Measurements from ENCODE around the gene HSF5. TPM values are rescaled to one million over a fixed set of nuclear protein-coding genes. Genes with fewer than 3 reads are reported as not detected.
"Not testable (repeated sequence)": the region's sequence is repeated elsewhere in the genome, so short reads cannot be mapped to it uniquely, and the experiment has no call there.

HSF5 gene
- total RNA-seq, 2 experiments from 2014 or later = 3.6 to 4.1 TPM

GRCh38 chr17:58514770-58515157 lies 26.6 kb upstream of the HSF5 start:
- Mint-ChIP-seq H3K27ac (peak overlapping the region; percentile 54), H3K4me1 (ENCODE audit: low read depth) (peaks cover 41% of the 10 kb centered on the region), H3K27me3 (ENCODE audit: low read depth) (no peaks in the 10 kb centered on the region), H3K36me3 (ENCODE audit: low read depth) (peaks cover 32% of the 10 kb centered on the region), H3K4me3 (peak overlapping the region; percentile 73), H3K9me3 (no peaks in the 10 kb centered on the region)
- DNase-seq = no peak
- intact Hi-C loops (cut with micrococcal nuclease) = loop anchor here (5.0 kb wide), 2 partner anchors 1053 to 1103 kb away; partner anchors contain the start of genes CLTC and DHX40
- CTCF ChIA-PET = interaction anchor here (1.0 to 2.5 kb wide), 2 partner anchors 11 to 197 kb away, joined by 5 to 8 read pairs; no protein-coding TSS in a partner anchor

GRCh38 chr17:58513965-58514769 lies 26.0 kb upstream of the HSF5 start, which contains the start of gene MTMR4:
TSS of gene MTMR4 (minus strand) at chr17:58514638. CDS start at chr17:58514407, 231 bp downstream.
- DNase-seq = peak; percentile 82
- Mint-ChIP-seq H3K4me1 (ENCODE audit: low read depth) (peaks cover 39% of the 10 kb centered on the region), H3K9me3 (no peaks in the 10 kb centered on the region), H3K36me3 (ENCODE audit: low read depth) (peaks cover 32% of the 10 kb centered on the region), H3K4me3 (peak within 1 kb of the TSS; percentile 91), H3K27ac (peak within 1 kb of the TSS; percentile 80), H3K27me3 (ENCODE audit: low read depth) (no peaks in the 10 kb centered on the region)
- intact Hi-C loops (cut with micrococcal nuclease) = loop anchor here (1.0 kb wide), 1 partner anchor 22 kb away; no protein-coding TSS in a partner anchor
- CTCF ChIA-PET = interaction anchor here (0.6 to 2.5 kb wide), 4 partner anchors 10 to 197 kb away, joined by 3 to 8 read pairs (median 5); partner anchors contain the start of genes RAD51C and TEX14

DNA sequence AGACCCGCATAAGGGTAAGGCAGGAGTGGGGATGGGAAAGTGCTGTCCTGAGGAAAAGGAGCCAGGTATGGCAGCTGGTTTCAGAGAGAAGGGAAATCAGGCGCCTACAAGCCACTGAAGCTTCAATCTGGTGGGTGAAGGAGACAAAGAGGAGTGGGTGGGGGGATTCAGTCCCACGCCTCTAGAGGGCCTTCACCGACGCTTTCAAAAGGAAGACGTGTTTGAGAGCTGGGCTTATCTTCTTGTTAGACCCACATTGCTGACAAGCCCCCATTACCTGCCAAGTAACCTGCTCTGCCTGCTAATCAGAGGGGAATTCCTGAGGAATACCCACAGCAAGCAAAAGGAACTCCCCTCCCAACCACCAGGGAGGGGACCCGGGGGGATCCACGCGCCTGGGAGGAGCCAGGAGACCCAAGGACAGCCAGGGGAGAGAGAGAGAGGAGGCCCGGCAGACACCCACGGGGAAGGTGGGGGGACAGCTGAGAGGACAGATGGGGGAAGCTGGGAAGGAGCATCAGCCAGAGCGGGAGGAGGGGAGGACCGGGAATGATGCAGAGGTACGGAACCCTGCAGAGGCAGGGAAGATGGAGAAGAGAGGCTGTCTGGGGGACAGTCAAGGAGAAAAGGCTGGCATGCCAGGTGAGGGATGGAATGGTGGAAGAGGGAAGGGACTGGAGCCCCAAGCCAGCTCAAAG lies 25.2 kb upstream of the HSF5 start:
- peaks cover 35% of the 10 kb centered on the region for H3K4me1 Mint-ChIP-seq (ENCODE audit: low read depth)
- peak overlapping the region; percentile 80 for H3K27ac Mint-ChIP-seq
- intact Hi-C loops (cut with micrococcal nuclease) = loop anchor here (1.0 kb wide), 1 partner anchor 21 kb away; no protein-coding TSS in a partner anchor
- peaks cover 34% of the 10 kb centered on the region for H3K36me3 Mint-ChIP-seq (ENCODE audit: low read depth)
- H3K9me3 Mint-ChIP-seq = no peaks in the 10 kb centered on the region
- H3K27me3 Mint-ChIP-seq (ENCODE audit: low read depth) = no peaks in the 10 kb centered on the region
- DNase-seq = peak; percentile 53
- CTCF ChIA-PET = interaction anchor here (0.6 to 2.5 kb wide), 6 partner anchors 9 to 196 kb away, joined by 3 to 8 read pairs (median 4); partner anchors contain the start of genes HSF5, RAD51C and TEX14
- peak overlapping the region; percentile 91 for H3K4me3 Mint-ChIP-seq

- Mint-ChIP-seq H3K36me3 (ENCODE audit: low read depth) (peaks cover 49% of the 10 kb centered on the region), H3K4me1 (ENCODE audit: low read depth) (peaks cover 17% of the 10 kb centered on the region), H3K9me3 (no peaks in the 10 kb centered on the region), H3K4me3 (no peak overlapping the region), H3K27ac (no peak overlapping the region), H3K27me3 (ENCODE audit: low read depth) (no peaks in the 10 kb centered on the region)
- intact Hi-C loops (cut with micrococcal nuclease) = no loop called here
- CTCF ChIA-PET = no interaction called here
- no peak for DNase-seq
Observed at GRCh38 chr17:58510075-58510474, 21.9 kb upstream of the HSF5 start.

DNA sequence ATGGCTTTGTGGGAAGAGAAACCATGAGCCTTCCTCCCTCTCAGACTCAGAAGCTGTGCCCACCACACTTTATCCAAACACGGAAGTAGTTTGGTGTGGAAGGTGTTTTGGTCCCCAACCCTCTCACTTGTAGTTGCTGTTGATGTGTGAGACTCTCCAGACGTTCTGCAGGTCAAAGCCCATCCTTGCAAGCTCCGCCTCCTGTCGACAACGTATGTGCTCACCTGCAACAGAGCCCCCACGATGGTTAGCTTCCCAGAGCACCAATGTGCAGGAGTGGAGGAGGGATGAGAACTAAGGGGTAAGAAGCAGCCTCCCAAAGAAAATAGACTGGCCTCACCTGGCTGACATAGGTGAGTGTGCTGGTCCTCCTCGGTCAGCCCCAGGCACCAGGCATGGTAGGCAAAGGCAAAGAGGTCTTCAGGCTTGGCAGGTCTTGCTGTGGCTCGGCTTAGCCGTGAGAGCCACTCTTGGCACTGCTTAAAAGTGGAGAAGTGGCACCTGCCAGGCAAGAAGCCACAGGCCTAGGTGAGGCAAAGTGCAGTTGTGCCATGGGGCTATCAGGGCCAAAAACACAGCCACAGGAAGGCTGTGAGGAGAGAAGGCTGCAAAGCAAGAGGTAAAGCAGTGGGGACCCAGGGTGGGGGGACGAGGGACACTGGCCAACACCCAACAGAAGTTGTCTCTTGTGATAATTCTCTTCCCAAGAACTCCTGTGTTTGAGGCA lies 20.3 kb upstream of the HSF5 start:
- Mint-ChIP-seq H3K9me3 (no peaks in the 10 kb centered on the region), H3K4me3 (no peak overlapping the region), H3K27me3 (ENCODE audit: low read depth) (no peaks in the 10 kb centered on the region), H3K4me1 (ENCODE audit: low read depth) (peaks cover 12% of the 10 kb centered on the region), H3K27ac (no peak overlapping the region), H3K36me3 (ENCODE audit: low read depth) (peaks cover 58% of the 10 kb centered on the region)
- CTCF ChIA-PET = no interaction called here
- DNase-seq = no peak
- intact Hi-C loops (cut with micrococcal nuclease) = no loop called here

DNA sequence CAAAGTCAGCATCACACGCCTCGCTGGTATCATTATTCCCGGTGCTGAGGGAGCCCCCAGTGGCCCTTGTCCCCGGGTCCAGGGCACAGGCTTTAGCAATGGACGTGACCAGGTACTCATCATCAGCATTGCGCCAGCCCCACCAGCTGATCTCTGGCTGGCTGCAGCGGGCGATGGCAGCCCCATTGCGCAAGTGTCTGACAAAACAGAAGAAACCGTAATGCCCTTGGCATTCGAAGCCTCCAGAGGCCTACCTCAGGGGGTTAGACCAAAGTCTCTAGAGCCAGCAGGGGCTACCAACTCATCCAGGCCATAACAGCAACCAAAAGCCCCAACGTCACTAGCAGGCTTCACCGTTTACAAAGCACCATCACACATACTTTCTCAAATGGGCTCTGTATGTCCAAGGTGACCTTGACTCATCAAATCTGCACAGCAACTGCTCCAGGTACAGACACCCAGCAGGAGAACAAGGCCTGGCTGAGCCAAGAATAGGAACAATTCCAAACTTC lies 19.0 kb upstream of the HSF5 start:
- intact Hi-C loops (cut with micrococcal nuclease) = no loop called here
- CTCF ChIA-PET = no interaction called here
- H3K4me1 Mint-ChIP-seq (ENCODE audit: low read depth) = peaks cover 3% of the 10 kb centered on the region

DNA sequence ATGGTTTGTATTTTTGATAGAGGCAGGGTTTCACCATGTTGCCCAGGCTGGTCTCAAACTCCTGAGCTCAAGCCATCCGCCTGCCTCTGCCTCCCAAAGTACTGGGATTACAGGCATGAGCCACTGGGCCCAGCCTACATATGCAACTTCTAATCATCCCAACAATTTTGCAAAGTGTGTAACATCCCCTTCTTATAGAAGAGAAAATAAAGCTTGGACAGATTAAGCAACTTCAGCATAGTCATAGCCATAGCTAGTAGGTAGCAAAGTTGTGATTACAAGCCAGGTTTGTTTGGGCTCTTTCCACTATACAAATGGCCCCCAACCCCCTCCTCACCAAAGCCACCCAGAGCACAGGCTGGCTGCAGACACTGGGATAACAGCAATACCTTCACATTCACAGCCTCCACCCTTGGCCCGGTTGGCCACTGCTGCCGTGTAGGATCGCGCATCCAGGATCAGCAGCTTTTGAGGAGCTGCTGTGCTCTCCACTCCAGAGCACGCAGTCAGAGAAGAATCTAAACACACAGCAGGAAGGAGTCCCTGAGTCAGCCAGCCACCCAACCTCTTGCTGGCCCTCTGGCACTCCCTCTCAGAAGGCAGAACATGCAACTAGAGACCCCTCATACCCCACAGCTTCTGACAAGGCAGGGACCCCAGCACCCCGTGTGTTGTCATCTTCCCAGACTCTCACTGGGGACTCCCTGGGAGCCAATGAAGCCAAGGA lies 18.3 kb upstream of the HSF5 start:
- Mint-ChIP-seq H3K4me3 (no peak overlapping the region), H3K27ac (no peak overlapping the region), H3K27me3 (ENCODE audit: low read depth) (no peaks in the 10 kb centered on the region), H3K36me3 (ENCODE audit: low read depth) (peaks cover 54% of the 10 kb centered on the region), H3K4me1 (ENCODE audit: low read depth) (no peaks in the 10 kb centered on the region), H3K9me3 (no peaks in the 10 kb centered on the region)
- DNase-seq = no peak
- CTCF ChIA-PET = no interaction called here
- intact Hi-C loops (cut with micrococcal nuclease) = no loop called here

More for the DNA sequence above, 19.0 kb upstream of the HSF5 start:
- H3K9me3 Mint-ChIP-seq = no peaks in the 10 kb centered on the region
- H3K27ac Mint-ChIP-seq = no peak overlapping the region
- peaks cover 59% of the 10 kb centered on the region for H3K36me3 Mint-ChIP-seq (ENCODE audit: low read depth)
- DNase-seq = no peak
- no peak overlapping the region for H3K4me3 Mint-ChIP-seq
- H3K27me3 Mint-ChIP-seq (ENCODE audit: low read depth) = no peaks in the 10 kb centered on the region

GRCh38 chr17:58504826-58505351 lies 16.7 kb upstream of the HSF5 start:
- Mint-ChIP-seq H3K9me3 (no peaks in the 10 kb centered on the region), H3K27ac (no peak overlapping the region), H3K36me3 (ENCODE audit: low read depth) (peaks cover 41% of the 10 kb centered on the region), H3K4me3 (no peak overlapping the region), H3K27me3 (ENCODE audit: low read depth) (no peaks in the 10 kb centered on the region), H3K4me1 (ENCODE audit: low read depth) (no peaks in the 10 kb centered on the region)
- intact Hi-C loops (cut with micrococcal nuclease) = no loop called here
- CTCF ChIA-PET = no interaction called here
- DNase-seq = no peak

GRCh38 chr17:58503866-58504265 lies 15.7 kb upstream of the HSF5 start:
- no peak overlapping the region for H3K27ac Mint-ChIP-seq
- no peak overlapping the region for H3K4me3 Mint-ChIP-seq
- intact Hi-C loops (cut with micrococcal nuclease) = no loop called here
- no peak for DNase-seq
- peaks cover 2% of the 10 kb centered on the region for H3K4me1 Mint-ChIP-seq (ENCODE audit: low read depth)
- no peaks in the 10 kb centered on the region for H3K27me3 Mint-ChIP-seq (ENCODE audit: low read depth)
- H3K36me3 Mint-ChIP-seq (ENCODE audit: low read depth) = peaks cover 41% of the 10 kb centered on the region
- H3K9me3 Mint-ChIP-seq = no peaks in the 10 kb centered on the region
- CTCF ChIA-PET = interaction anchor here (0.9 kb wide), 1 partner anchor 10 kb away, joined by 5 read pairs; the partner anchor contains the start of gene MTMR4

DNA sequence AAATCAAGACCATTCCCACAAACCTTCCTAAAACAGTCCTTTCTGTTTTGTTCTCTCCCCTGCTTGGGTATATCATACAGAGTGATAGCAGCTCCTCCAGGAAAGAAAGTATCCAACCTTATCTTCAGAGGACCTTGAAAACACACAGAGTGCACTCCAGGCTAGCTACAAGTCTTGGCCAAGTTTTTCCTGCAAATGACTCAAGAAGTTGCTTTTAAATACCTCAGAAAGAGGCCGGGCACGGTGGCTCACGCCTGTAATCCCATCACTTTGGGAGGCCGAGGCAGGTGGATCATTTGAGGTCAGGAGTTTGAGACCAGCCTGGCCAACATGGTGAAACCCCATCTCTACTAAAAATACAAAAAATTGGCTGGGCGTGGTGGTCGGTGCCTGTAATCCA lies 14.9 kb upstream of the HSF5 start:
- peaks cover 45% of the 10 kb centered on the region for H3K36me3 Mint-ChIP-seq (ENCODE audit: low read depth)
- H3K27me3 Mint-ChIP-seq (ENCODE audit: low read depth); H3K4me3 Mint-ChIP-seq; intact Hi-C loops (cut with micrococcal nuclease); DNase-seq; H3K9me3 Mint-ChIP-seq; H3K27ac Mint-ChIP-seq; CTCF ChIA-PET; H3K4me1 Mint-ChIP-seq (ENCODE audit: low read depth): not testable (repeated sequence)

DNA sequence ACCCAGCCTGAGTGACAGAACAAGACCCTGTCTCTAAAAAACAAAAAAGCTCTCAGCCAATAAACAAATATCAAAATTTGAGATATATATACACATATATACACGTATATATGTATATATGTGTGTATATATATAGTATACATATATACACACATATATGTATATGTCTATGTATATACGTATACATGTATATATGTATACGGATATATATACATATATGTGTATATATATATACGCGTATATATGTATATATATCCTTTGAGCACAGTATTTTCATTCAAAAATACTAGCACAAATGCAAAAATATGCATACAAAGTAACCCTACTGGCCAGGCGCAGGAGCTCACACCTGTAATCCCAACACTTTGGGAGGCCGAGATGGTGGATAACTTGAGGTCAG lies 13.2 kb upstream of the HSF5 start:
- no peak overlapping the region for H3K27ac Mint-ChIP-seq
- no peaks in the 10 kb centered on the region for H3K27me3 Mint-ChIP-seq (ENCODE audit: low read depth)
- H3K4me1 Mint-ChIP-seq (ENCODE audit: low read depth) = peaks cover 4% of the 10 kb centered on the region
- H3K4me3 Mint-ChIP-seq = no peak overlapping the region
- CTCF ChIA-PET = interaction anchor here (0.7 kb wide), 1 partner anchor 18 kb away, joined by 3 read pairs; no protein-coding TSS in a partner anchor
- H3K36me3 Mint-ChIP-seq (ENCODE audit: low read depth) = peaks cover 42% of the 10 kb centered on the region
- DNase-seq = no peak
- no peaks in the 10 kb centered on the region for H3K9me3 Mint-ChIP-seq
- intact Hi-C loops (cut with micrococcal nuclease) = no loop called here
